HepG2 (cell line): ENCODE measurements around the gene P4HA3. TPM values are rescaled to one million over a fixed set of nuclear protein-coding genes. Genes with fewer than 3 reads are reported as not detected.

ENCODE experiments used
- ATAC-seq: fragments of 200-7000 bp; cut with Tn5 transposase; 3 replicates; pipeline ENCODE4 v1.9.1; 2020; ENCODE audit warnings: mild to moderate bottlenecking, moderate library complexity
- BruUV-seq: library from RNA; stranded (reverse); fragments of 400-500 nt; replicated peaks from 2 replicates; lab custom pipeline; 2021; lab: Mats Ljungman, UMichigan
- CTCF ChIA-PET: fragments of 300-600 bp; formaldehyde crosslinking; extraction: SDS; loops from one replicate; lab custom pipeline; 2021; ENCODE audit warnings: low total read pairs, inconsistent platforms, low intra/inter-chr PET ratio; lab: Yijun Ruan, JAX
- POLR2A ChIA-PET: fragments of 350-600 bp; sonication (Branson Sonifier 250); formaldehyde crosslinking; loops from one replicate; lab custom pipeline; 2020; ENCODE audit warnings: antibody characterized with exemption, inconsistent platforms; lab: Yijun Ruan, JAX
- DNase-seq: peaks from one replicate; pipeline ENCODE4 v3.0.0-alpha.2; 2015; ENCODE audit warnings: low spot score
- FAIRE-seq: peaks from 3 replicates; lab custom pipeline; 2011; peaks lifted over from hg19 to GRCh38; lab: Jason Lieb, UNC
- H2AFZ ChIP-seq: one replicate; pipeline ENCODE4 v1.6.1; 2011; ENCODE audit warnings: low read length, inconsistent platforms
- H3K27ac ChIP-seq: fragments of 300-600 bp; 3 replicates; pipeline ENCODE4 v1.8.0; 2011; ENCODE audit warnings: mixed run types, mild to moderate bottlenecking, mixed read lengths, low read length, inconsistent platforms; ENCODE audit not compliant: insufficient read depth; ENCODE audit errors: extremely low read length
- H3K27me3 ChIP-seq, 2 experiments: fragments of 200-600 bp in 1 of 2; 2 replicates in 1 of 2; 3 replicates in 1 of 2; pipeline versions ENCODE4 v1.6.0 to v1.8.0; 2011; ENCODE audit warnings: low read length in 2 of 2, mild to moderate bottlenecking in 2 of 2, moderate library complexity in 2 of 2, inconsistent platforms in 1 of 2; ENCODE audit not compliant: insufficient read depth in 2 of 2, control insufficient read depth in 1 of 2
- H3K36me3 ChIP-seq, 2 experiments: fragments of 200-600 bp in 1 of 2; replicated peaks in 1 of 2; 2 replicates in 1 of 2; 3 replicates in 1 of 2; pipeline versions ENCODE4 v1.5.1 to v1.8.0; 2011; ENCODE audit warnings: low read length in 2 of 2, inconsistent platforms in 1 of 2; ENCODE audit not compliant: insufficient read depth in 2 of 2, control insufficient read depth in 1 of 2
- H3K4me1 ChIP-seq: 2 replicates; pipeline ENCODE4 v1.5.1; 2012; ENCODE audit warnings: low read length, inconsistent platforms; ENCODE audit not compliant: insufficient read depth
- H3K4me2 ChIP-seq: 2 replicates; pipeline ENCODE4 v1.6.0; 2011; ENCODE audit warnings: low read depth, low read length, inconsistent platforms
- H3K4me3 ChIP-seq, 3 experiments: fragments of 200-600 bp in 1 of 3; sonication (generic), shearing (Covaris generic) in 1 of 3; replicated peaks in 1 of 3; 2 replicates each; pipeline ENCODE4 v1.5.1; 2011 to 2016; ENCODE audit warnings: low read length in 3 of 3, inconsistent platforms in 2 of 3, low read depth in 2 of 3, mild to moderate bottlenecking in 2 of 3, control low read depth in 1 of 3, mixed read lengths in 1 of 3; ENCODE audit not compliant: insufficient read depth in 1 of 3
- H3K79me2 ChIP-seq: one replicate; pipeline ENCODE4 v1.6.1; 2011; ENCODE audit warnings: low read length, inconsistent platforms; ENCODE audit not compliant: insufficient read depth
- H3K9ac ChIP-seq: 2 replicates; pipeline ENCODE4 v1.6.0; 2011; ENCODE audit warnings: mild to moderate bottlenecking, low read depth, low read length, inconsistent platforms; ENCODE audit not compliant: insufficient read depth
- H3K9me3 ChIP-seq: 2 replicates; pipeline ENCODE4 v1.5.1; 2012; ENCODE audit warnings: mild to moderate bottlenecking, low read length
- H4K20me1 ChIP-seq: 2 replicates; pipeline ENCODE4 v1.6.0; 2011; ENCODE audit warnings: inconsistent platforms, mild to moderate bottlenecking, low read length, moderate library complexity; ENCODE audit not compliant: insufficient read depth
- CC2D1A ChIP-seq: sonication (generic); formaldehyde crosslinking; IDR thresholded peaks from 2 replicates; pipeline ENCODE4 v1.8.1; 2023; ENCODE audit warnings: mild to moderate bottlenecking, missing genetic modification reagents
- FOXA1 ChIP-seq, 2 experiments: fragments of 450-650 bp in 1 of 2; sonication (generic) in 1 of 2; formaldehyde crosslinking in 1 of 2; IDR thresholded peaks; 2 replicates each; pipeline versions ENCODE4 v1.4.0 to v1.6.1; 2016 to 2020; ENCODE audit warnings: missing genetic modification reagents in 1 of 2
- ZBTB8A ChIP-seq: sonication (generic); formaldehyde crosslinking; IDR thresholded peaks from 2 replicates; pipeline ENCODE4 v1.4.0; 2020; ENCODE audit warnings: mild to moderate bottlenecking, low read depth, missing genetic modification reagents, borderline replicate concordance
- ZNF264 ChIP-seq: sonication (generic); formaldehyde crosslinking; IDR thresholded peaks from 2 replicates; pipeline ENCODE4 v1.4.0; 2020; ENCODE audit warnings: missing genetic modification reagents
- ZNF768 ChIP-seq: sonication (generic); formaldehyde crosslinking; IDR thresholded peaks from 2 replicates; pipeline ENCODE4 v1.4.0; 2020; ENCODE audit warnings: missing genetic modification reagents
- ZNF772 ChIP-seq: sonication (generic); formaldehyde crosslinking; IDR thresholded peaks from 2 replicates; pipeline ENCODE4 v1.5.0; 2020; ENCODE audit warnings: mild to moderate bottlenecking, missing genetic modification reagents
- WGBS: methylation state at CpG from one replicate; pipeline ENCODE4 v1.1.6; 2017; ENCODE audit warnings: low lambda C conversion rate; 5-methylcytosine and 5-hydroxymethylcytosine counted together
- in situ Hi-C: cut with HindIII; loops from 2 replicates; pipeline ENCODE4 v1.10.0; 2017; ENCODE audit warnings: low pct_unique_long_range_greater_than_20kb; ENCODE audit not compliant: extremely low pct_ligation_motif_present
- intact Hi-C: fragments of 100-400 bp; cut with micrococcal nuclease; formaldehyde crosslinking; loops from one replicate; pipeline ENCODE4 v1.10.0; 2022; ENCODE audit not compliant: unreplicated experiment
- polyA plus RNA-seq, 8 experiments: library from polyadenylated mRNA; depleted of rRNA in 3 of 8; stranded (reverse) in 7 of 8; unstranded in 1 of 8; fragments of >200 nt; fragmentation: Illumina TruSeq in 4 of 8; extraction: Trizol in 4 of 8; gene quantifications; 2 replicates each; pipeline versions ENCODE4 v1.2.1 to v1.2.3, GENCODE V29; 2011 to 2016; ENCODE audit warnings: low read depth in 4 of 8, missing spikeins in 1 of 8, mixed read lengths in 1 of 8; ENCODE audit not compliant: insufficient read depth in 1 of 8
- total RNA-seq, 5 experiments: library from RNA; depleted of rRNA; stranded (reverse); fragments of >200 nt; fragmentation: Illumina TruSeq; extraction: Trizol; gene quantifications; 2 replicates each; pipeline ENCODE4 v1.2.3, GENCODE V29; 2016; ENCODE audit warnings: low read depth in 1 of 5
- TF ChIP-seq, protein P1 (sequence below): sonication (generic); formaldehyde crosslinking; IDR thresholded peaks from 2 replicates; pipeline ENCODE4 v1.4.0; 2020; ENCODE audit warnings: missing genetic modification reagents
- TF ChIP-seq, protein P2 (sequence below): sonication (generic); formaldehyde crosslinking; IDR thresholded peaks from 2 replicates; pipeline ENCODE4 v1.4.0; 2020; ENCODE audit warnings: missing genetic modification reagents

P4HA3 gene
- total and polyA plus RNA-seq, 2 of the 13 experiments (the other 11 are each of a cell fraction or from before 2014, with no cell fraction given) = not detected

DNA sequence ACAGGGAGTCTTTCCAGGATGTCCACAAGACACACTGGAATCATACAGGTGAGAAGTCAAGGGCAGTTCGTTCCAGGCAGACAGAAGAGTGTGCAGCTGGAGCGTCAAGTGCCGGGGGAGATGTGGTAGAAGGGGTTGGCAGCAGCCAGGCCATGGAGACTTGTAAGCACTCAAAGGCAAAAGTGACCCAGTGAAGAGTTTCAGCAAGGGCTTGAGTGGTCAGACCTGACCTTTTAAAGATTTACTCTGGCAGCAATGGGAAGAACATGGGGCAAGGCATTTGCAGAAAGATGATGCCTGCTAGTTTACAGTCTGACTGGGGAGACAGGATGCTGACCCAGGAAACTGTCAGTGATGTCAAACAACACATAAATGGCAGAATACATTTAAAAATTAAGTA lies 29.0 kb downstream of the P4HA3 start:
- no peak overlapping the region for H3K4me3 ChIP-seq
- H3K79me2 ChIP-seq = no peaks in the 10 kb centered on the region
- no peak overlapping the region for H2AFZ ChIP-seq
- CTCF ChIA-PET = interaction anchor here (0.5 kb wide), 1 partner anchor 604 kb away, joined by 3 read pairs; no protein-coding TSS in a partner anchor
- H3K27me3 ChIP-seq = no peaks in the 10 kb centered on the region
- no peaks in the 10 kb centered on the region for H3K4me1 ChIP-seq
- no peak overlapping the region for H3K9ac ChIP-seq
- BruUV-seq = no TSS peak
- no peak for ATAC-seq
- no peak for DNase-seq
- POLR2A ChIA-PET = no interaction called here
- no peaks in the 10 kb centered on the region for H3K9me3 ChIP-seq
- no peak for FAIRE-seq
- no peak overlapping the region for H3K27ac ChIP-seq
- no peaks in the 10 kb centered on the region for H4K20me1 ChIP-seq
- TF ChIP-seq, protein P1, sequence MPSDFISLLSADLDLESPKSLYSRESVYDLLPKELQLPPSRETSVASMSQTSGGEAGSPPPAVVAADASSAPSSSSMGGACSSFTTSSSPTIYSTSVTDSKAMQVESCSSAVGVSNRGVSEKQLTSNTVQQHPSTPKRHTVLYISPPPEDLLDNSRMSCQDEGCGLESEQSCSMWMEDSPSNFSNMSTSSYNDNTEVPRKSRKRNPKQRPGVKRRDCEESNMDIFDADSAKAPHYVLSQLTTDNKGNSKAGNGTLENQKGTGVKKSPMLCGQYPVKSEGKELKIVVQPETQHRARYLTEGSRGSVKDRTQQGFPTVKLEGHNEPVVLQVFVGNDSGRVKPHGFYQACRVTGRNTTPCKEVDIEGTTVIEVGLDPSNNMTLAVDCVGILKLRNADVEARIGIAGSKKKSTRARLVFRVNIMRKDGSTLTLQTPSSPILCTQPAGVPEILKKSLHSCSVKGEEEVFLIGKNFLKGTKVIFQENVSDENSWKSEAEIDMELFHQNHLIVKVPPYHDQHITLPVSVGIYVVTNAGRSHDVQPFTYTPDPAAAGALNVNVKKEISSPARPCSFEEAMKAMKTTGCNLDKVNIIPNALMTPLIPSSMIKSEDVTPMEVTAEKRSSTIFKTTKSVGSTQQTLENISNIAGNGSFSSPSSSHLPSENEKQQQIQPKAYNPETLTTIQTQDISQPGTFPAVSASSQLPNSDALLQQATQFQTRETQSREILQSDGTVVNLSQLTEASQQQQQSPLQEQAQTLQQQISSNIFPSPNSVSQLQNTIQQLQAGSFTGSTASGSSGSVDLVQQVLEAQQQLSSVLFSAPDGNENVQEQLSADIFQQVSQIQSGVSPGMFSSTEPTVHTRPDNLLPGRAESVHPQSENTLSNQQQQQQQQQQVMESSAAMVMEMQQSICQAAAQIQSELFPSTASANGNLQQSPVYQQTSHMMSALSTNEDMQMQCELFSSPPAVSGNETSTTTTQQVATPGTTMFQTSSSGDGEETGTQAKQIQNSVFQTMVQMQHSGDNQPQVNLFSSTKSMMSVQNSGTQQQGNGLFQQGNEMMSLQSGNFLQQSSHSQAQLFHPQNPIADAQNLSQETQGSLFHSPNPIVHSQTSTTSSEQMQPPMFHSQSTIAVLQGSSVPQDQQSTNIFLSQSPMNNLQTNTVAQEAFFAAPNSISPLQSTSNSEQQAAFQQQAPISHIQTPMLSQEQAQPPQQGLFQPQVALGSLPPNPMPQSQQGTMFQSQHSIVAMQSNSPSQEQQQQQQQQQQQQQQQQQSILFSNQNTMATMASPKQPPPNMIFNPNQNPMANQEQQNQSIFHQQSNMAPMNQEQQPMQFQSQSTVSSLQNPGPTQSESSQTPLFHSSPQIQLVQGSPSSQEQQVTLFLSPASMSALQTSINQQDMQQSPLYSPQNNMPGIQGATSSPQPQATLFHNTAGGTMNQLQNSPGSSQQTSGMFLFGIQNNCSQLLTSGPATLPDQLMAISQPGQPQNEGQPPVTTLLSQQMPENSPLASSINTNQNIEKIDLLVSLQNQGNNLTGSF = no peak
- H3K36me3 ChIP-seq = no peaks in the 10 kb centered on the region
- in situ Hi-C loops = no loop called here
- WGBS = 17% methylated on average over 3 of the region's 3 CpGs
- H3K4me2 ChIP-seq = no peak overlapping the region
- intact Hi-C loops = no loop called here

DNA sequence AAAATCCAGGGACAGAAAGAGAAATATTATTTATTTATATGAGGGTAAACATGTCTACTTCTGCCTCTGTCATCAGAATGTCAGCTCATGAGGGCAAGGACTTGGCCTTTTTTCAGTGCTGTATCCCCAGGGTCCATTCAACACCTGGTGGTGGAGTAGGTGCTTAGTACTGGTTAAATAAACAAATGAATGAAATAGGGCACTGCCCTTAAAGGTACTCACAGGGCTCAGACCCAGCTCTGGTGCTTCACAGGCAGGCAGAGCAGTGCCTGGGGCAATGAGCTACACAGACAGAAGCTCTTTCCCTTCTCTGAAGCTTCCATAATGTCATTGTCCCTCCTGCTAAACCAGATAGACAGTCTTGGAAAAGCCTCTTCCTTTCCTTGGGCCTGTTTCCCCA lies 30.9 kb downstream of the P4HA3 start:
- no peak overlapping the region for H3K27ac ChIP-seq
- no peak overlapping the region for H3K4me2 ChIP-seq
- TF ChIP-seq ZNF264 (CRISPR knock-in tag) (no peak), ZNF772 (CRISPR knock-in tag) (no peak), FOXA1 (IDR thresholded peaks at IDR 0.05) (no peak), FOXA1 (CRISPR knock-in tag; IDR thresholded peaks at IDR 0.05) (no peak), ZNF768 (CRISPR knock-in tag) (no peak), ZBTB8A (no peak), CC2D1A (CRISPR knock-in tag) (no peak)
- TF ChIP-seq, protein P2, sequence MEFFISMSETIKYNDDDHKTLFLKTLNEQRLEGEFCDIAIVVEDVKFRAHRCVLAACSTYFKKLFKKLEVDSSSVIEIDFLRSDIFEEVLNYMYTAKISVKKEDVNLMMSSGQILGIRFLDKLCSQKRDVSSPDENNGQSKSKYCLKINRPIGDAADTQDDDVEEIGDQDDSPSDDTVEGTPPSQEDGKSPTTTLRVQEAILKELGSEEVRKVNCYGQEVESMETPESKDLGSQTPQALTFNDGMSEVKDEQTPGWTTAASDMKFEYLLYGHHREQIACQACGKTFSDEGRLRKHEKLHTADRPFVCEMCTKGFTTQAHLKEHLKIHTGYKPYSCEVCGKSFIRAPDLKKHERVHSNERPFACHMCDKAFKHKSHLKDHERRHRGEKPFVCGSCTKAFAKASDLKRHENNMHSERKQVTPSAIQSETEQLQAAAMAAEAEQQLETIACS (CRISPR knock-in tag) = no peak
- H3K9ac ChIP-seq = no peak overlapping the region
- ChIA-PET POLR2A (no interaction called here), CTCF (no interaction called here)
- H3K4me3 ChIP-seq = no peak overlapping the region
- DNase-seq (no peak), FAIRE-seq (no peak), ATAC-seq (no peak)
- BruUV-seq = no TSS peak
- no peaks in the 10 kb centered on the region for H4K20me1 ChIP-seq
- no peaks in the 10 kb centered on the region for H3K9me3 ChIP-seq
- H3K79me2 ChIP-seq = no peaks in the 10 kb centered on the region
- no peaks in the 10 kb centered on the region for H3K36me3 ChIP-seq
- in situ Hi-C loops (no loop called here), intact Hi-C loops (no loop called here)
- H3K27me3 ChIP-seq = no peaks in the 10 kb centered on the region
- no peaks in the 10 kb centered on the region for H3K4me1 ChIP-seq
- H2AFZ ChIP-seq = no peak overlapping the region
